OCI-M1 (cell line): ENCODE results near the gene GIGYF2.
A peak's percentile ranks its signal among the peaks of the same experiment; 100 is the strongest.
"Not testable (repeated sequence)": the region's sequence is repeated elsewhere in the genome, so short reads cannot be mapped to it uniquely, and the experiment has no call there.

ENCODE experiments used
- DNase-seq: peaks from one replicate; lab custom pipeline; 2025; lab: John Stamatoyannopoulos, UW

Gene GIGYF2

DNA sequence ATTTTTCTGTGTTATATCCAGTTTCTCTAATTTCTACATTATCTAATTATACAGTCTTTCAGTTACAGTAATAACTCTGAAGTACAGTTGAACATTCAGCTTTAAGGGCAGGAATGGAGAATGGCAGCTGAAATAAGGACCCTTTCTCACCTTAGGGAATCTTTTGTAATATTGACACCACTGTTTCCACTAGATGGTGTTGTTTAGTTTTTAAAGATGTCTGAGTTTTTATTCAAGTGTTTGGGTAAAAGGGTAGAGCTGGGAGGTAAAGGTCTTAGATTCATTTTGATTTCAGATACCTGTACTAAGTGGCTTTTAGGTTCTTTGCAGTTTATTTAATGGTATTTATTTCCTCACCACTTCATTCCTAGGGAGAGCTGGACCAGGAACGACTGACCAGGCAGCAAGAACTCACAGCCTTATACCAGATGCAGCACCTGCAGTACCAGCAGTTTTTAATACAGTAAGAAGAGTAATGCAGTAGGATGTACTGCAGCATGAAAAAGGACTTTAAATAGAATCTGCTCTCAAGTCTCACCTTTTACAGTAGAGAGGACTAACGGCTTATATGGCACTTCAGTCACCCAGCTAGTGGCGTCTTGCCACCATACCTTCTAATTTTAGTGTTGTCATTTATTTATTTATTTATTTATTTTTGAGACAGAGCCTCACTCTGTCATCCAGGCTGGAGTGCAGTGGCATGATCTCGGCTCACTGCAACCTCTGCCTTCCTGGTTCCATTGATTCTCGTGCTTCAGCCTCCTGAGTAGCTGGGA is 112.4 kb downstream of the GIGYF2 start:
- no peak for DNase-seq

DNA sequence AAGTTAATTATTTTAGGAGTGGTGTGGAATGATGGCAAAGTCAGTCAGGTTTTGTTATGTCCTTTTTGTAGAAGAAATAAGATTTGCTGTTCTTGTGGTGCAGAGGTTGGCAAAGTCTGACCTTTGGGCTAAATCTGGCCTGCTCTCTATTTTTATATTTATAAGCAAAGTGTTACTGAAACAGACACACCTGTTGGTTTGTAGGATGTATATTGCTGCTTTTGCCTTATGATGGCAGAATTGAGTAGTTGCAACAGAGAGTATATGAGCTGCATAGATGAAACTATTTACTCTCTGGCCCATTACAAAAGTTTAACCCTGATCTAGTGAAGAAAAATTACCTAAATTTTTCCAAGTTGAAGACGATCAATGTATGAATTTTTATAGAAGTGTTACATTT is 113.3 kb downstream of the GIGYF2 start:
- no peak for DNase-seq

DNA sequence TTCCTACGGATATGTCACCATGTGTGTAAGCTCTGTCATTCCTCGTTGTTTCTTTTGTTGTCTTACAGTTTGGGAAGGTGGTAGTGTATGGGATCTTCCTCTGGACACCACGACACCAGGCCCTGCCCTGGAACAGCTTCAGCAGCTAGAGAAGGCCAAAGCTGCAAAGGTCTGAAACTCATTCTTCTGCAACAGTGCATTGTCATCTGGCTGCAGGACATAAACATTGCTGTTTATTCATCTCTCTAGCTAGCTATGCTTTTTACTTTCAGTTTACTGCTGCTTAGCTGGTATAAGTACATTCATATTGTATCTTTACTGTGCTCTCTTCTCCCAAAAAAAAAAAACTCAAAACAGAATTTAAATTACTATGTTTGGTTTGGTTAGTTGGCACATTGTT is 118.4 kb downstream of the GIGYF2 start:
- no peak for DNase-seq

DNA sequence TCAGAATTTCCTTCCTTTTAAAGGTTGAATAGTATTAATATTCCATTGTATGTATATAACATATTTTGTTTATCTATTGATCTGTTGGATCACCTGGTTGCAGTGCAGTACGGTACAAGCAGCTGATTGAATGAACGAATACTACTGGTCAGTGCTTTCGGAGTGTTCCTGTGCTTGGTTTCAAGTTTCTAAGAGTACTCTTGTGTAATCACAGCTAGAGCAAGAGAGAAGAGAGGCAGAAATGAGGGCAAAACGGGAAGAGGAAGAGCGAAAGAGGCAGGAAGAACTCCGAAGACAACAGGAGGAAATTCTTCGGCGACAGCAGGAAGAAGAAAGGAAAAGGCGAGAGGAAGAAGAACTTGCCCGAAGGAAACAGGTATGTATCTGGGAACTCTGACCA is 119.5 kb downstream of the GIGYF2 start:
- DNase-seq = no peak

DNA sequence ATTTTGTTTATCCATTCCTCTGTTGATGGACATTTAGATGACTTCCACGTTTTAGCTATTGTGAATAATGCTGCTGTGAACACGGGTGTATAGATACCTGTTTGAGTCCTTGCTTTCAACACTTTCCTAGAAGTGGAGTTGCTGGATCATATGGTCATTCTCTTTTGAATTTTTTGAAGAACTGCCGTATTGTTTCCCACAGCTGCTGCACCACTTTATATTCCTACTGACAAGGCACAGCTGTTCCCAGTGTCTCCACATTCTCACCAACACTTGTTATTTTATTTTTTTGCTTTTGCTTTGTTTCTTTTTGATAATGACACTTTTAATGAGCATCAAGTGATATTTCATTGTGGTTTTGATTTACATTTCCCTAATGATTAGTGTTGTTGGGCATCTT is 120.6 kb downstream of the GIGYF2 start:
- no peak for DNase-seq

DNA sequence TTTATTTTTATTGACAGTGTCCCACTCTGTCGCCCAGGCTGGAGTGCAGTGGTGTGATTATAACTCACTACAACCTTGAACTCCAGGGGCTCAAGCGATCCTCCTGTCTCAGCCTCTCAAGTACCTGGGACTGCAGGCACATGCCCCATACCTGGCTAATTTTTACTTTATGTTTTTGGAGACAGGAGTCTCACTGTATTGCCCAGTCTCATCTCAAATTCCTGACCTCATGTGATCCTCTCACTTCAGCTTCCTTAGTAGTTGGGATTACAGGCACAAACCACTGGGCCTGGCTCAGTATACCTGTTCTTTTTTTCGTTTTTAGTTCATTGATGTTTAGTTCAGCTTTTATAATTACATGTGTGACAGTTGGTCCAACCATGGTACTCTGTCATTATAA is 132.9 kb downstream of the GIGYF2 start:
- DNase-seq = no peak

DNA sequence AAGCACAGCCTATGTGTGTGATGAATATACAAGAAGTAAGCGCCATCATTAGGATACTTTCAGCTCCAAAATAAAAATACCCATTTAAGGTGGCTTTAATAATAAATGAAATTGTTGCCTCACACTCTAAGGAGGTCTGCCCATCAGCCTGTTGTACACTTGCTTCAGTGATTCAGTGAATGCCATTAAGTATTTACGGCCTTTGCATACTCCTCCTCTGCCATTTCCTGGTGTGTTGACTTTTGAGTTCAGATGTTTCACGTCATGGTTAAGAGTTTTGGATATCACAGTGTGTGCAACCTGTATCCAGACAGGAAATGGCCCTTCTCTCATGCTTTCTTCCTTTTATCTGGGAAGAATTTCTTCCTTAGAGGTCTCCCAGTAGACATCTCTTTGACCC is 134.4 kb downstream of the GIGYF2 start:
- DNase-seq = no peak

DNA sequence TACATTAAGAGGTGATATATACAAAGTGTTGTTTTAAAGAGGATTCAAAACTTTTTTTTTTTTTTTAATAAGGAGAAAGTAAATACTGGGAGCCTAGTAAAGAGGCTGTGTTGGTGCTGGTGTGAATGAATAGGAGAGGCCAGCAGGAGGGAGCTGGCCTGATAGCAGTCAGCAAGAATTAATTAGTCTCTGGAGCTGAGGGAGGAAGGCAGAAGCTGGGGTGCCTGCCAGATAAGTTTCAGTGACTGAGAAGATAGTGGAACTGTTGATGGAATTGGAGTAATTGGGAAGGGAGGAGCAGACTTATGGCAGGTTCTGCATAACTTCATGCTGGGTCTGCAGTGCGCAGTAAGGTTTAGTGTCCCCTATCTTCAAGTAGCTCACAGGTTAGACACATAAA is 136.7 kb downstream of the GIGYF2 start:
- no peak for DNase-seq

DNA sequence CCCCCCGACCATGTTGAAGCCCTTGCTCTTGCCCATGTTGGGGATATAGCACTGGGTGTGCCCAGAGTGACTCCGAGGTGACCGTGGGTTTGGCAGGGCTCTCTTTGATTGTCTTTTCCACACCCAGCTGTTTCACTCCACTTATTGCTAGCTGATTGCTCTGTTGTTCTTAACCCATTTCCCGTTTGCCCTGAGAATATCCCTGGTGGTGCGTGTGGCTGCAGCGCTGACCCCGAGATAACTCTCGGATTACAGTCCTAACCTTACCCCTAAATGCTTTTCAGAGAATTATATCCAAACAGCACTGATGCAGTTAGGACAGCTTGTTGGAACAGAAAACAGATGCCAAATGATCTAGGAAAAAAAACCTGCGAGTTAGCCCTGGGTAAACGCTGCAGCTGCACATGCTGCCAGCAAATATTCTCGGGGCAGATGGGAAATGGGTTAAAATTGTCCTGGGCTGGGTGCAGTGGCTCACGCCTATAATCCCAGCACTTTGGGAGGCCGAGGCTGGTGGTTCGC is 138.6 kb downstream of the GIGYF2 start:
- no peak for DNase-seq

DNA sequence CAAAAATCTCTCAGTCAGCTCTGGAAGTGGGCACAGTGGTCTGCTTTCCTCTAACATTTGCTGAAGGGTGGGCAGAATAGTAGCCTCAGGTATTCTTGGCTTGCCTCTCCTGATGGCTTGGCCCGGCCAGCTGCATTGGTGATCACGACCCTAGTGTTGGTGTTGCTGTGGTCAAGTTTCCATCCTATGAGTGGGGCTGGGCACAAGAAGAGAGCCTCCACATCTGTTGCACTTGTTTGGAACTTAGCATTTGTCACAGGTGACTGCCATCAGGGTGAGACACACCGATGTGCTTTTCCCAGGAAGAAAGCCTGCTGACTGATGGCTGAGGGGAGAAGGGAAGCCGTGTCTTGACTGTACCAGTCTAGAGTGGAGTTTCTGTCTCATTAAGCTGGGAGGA is 139.8 kb downstream of the GIGYF2 start:
- DNase-seq = no peak

DNA sequence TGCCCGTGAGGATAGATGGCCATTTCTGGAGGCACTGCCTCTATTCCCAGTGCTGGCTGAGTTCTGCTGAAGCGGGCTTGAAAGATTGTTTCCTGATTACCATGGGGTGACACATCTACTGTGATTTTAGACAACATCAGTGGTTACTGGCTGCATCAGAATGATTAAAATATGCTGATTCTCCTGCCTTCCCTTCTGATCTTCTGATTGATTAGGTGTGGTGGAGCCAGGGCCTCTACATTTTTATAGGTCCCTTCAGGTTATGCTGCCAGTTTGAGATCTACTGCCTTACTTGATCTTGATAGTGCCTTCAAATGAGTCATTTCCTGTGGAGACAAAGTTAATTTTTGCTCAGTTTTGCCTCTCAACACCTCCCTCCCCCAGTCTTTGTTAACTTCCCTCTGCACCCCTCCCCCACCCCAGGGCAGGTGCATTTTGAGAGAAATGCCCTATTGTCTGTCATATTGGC is 141.3 kb downstream of the GIGYF2 start:
- peak; percentile 79 for DNase-seq

DNA sequence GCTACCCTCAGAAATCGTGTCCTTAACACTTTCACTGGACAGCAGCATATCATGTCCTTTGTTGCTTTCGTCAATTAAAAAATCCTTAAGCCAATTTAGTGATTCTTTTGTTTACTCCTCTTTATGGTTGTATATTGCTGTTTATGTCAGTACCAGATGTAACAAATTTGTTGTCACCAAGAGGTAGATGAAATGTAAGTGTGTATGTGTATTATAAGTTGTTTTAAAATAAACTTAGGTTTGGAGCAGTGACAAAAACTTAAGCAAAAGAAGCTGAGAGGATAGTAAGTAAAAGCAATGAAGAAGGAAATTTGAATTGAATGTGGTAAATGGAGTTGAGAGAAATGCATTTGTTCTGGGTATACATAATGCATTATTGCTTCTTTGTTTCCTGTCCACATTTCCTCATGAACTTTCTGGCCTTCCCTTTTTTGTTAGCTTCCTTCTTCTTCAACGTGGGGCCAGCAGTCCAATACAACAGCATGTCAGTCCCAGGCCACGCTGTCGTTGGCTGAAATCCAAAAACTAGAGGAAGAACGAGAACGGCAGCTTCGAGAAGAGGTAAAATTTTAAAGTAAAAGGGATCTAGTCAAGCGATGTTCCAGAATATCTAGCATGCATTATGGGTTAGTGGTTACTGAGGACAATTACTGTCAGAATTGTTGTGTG is 142.4 kb downstream of the GIGYF2 start:
- peak; percentile 19 for DNase-seq

DNA sequence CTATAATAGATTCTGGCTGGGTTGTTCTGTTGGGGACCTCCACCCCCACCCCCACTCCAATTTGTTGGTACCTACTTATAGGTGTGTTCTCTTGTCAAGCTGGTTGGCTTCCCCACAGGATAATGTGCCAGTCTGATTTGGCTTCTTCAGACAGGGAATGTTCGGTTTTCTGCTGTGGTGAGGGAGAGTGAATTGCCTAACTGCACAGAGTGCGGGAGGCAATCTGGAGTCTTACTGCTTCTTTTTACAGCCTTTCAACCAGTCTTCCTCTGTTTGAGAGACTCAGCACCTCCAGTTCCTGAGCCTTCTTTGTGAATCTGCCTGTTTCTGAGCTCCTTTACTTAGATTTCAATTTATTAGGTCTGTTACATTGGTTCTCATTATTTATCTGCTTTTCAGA is 145.6 kb downstream of the GIGYF2 start:
- no peak for DNase-seq

DNA sequence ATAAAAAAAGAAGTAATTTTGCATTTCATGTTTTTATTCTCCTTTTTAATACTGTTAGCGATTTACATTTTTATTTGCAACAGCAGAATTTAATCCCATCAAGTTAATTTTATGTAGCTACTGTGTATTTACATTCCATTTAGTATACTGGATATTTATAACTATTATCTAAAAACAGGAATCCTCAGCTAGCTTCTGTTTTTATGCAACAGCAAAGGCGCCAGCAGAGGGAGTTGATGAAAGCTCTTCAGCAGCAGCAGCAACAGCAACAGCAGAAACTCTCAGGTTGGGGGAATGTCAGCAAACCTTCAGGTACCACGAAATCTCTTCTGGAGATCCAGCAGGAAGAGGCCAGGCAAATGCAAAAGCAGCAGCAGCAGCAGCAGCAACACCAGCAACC is 146.7 kb downstream of the GIGYF2 start:
- DNase-seq = no peak

DNA sequence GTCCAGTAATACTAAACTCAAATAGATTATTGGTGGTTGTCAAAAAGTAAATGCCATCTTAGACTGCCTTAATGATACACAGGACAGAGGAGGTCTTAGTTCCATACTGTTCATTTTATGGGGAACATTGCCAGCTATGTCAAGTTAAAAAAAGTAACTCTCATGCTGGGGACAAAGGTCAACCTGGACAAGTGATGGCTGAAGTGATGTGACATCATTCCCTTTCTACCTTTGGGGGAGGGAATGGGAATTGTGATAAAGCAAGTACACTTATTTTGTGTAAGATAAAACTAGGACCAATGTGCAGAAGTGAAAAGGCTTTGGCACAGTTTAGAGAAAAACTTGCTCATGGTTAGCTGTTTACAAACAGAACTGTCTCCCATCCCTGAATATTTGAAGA is 148.9 kb downstream of the GIGYF2 start:
- no peak for DNase-seq

DNA sequence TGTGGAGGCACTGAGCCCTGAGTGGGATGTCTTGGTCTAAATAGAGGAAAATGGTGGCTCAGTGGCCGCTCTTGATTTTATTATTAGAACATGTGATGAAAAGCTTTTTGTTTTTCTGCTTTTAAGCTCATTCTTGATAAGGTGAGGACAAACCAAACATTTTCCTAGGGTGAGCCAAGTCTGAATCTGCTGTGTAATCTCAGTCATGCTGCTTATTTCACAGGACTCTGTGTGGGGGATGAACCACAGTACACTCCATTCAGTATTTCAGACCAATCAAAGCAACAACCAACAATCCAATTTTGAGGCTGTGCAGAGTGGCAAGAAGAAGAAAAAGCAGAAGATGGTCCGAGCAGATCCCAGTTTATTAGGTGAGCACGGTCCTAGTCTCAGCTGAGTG is 152.9 kb downstream of the GIGYF2 start:
- DNase-seq = no peak

DNA sequence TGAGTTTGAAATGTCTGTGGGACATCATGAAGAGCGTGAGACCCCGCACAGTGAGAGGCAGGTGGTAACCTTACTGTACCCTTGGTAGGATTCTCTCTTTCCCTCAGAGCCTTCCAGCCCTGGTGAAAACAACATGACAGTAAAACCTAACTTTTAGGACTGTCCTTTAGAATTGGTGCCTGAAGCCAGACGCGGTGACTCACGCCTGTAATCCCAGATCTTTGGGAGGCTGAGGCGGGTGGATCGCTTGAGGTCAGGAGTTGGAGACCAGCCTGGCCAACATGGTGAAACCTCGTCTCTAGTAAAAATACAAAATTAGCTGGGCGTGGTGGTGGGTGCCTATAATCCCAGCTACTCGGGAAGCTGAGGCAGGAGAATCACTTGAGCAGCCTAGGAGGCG is 154.9 kb downstream of the GIGYF2 start:
- DNase-seq = not testable (repeated sequence)

DNA sequence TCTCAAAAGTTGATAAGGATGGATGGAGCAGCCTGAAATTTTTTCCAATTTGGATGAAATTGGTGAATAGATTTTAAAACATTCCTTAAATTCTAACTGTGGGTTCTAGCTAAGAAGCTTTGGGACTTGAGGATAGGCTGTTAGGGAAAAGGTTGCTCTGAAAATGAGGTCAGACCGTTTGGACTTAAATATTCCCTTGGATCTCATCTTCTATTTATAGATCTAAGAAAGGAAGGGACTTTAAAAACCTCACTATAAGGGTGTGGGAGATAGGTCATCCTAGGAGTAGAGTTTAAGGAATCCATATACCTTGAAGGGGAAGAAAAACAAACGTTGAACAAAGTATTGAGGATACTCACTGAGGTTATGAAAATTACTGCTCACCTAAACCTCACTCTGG is 155.5 kb downstream of the GIGYF2 start:
- no peak for DNase-seq

DNA sequence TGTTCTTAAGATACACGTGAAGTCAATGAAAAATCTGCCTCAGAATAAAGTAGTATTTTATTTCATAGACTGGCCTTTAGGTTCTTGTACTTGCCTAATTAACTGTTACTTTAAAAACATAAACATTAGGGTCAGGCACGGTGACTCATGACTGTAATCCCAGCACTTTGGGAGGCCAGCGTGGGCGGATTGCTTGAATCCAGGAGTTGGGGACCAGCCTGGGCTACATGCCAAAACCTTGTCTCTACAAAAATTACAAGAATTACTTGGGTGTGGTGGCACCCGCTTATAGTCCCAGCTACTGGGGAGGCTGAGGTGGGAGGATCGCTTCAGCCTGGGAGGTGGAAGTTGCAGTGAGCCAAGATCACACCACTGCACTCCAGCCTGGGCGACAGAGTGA is 157.0 kb downstream of the GIGYF2 start:
- DNase-seq = no peak

DNA sequence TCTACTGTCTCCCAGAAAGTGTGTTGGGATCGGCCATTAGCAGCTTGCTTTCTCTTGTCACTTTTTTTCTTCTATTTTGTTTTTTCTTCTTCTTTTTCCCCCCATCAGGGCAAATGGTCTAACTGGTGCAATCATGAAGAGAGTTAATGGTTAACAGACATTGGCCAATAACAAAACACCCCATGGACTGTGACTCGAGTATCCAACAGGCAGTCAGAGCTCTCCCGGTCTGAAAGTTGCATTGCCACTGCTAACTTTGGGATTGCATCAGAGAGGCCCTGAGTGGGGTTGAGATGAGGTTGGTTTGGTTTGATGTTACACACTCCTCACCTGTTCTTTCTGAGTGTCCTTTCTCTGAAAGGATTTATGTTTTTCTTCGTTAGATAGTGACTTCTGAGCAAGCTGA is 160.0 kb downstream of the GIGYF2 start:
- no peak for DNase-seq

DNA sequence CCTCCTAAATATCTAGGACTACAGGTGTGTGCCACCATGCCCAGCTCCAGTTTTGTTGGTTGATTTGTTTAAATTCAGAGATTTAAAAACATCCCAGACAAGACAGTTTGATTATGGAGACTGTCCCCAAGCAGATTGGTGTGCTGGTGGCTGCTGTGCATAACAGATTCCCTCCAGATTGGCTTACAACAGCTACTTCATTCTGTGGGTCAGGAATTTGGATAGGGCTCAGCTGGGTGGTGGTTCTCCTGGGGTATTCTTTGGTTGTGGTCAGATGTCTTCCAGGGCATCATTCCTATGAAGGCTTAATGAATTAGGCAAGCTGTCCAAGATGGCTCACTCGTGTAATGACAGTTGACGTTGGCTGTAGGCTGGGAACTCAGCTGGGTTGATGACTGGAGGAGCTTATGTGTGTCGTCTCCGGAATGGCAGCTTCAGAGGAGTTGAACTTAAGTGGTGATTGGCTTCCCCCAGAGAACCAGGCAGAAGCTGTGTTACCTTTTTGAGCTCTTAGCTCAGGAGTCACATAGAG is 162.3 kb downstream of the GIGYF2 start:
- DNase-seq = no peak

DNA sequence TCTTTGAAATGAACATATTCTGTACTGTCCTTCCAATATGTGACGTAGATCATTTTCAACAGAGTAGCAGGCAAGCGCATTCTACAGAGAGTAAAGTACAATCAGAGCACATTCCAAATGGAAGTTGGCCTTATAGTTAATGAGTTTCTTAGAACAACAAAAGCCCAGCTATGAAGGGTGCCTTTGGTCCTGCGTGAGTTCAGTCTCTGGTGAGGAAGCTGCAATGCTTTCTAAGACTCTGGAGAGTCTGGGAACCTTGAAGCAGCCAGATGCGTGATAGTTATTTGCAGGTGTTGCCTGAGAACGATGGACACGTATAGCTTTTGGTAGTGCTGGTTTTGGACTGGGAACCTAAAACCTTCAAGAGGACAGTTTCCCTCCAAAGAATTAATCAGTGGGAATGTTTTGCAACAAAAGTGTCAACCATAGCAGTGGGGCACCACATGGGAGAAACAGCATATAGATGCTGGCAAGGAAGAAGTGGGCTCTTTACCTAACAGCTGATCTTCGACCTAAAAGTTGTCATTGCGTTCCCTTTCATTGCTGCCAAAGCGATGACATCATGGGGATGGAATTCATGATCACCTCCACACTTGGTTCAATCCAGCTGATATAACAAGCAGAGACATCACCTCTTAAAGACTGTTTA is 163.6 kb downstream of the GIGYF2 start:
- no peak for DNase-seq

DNA sequence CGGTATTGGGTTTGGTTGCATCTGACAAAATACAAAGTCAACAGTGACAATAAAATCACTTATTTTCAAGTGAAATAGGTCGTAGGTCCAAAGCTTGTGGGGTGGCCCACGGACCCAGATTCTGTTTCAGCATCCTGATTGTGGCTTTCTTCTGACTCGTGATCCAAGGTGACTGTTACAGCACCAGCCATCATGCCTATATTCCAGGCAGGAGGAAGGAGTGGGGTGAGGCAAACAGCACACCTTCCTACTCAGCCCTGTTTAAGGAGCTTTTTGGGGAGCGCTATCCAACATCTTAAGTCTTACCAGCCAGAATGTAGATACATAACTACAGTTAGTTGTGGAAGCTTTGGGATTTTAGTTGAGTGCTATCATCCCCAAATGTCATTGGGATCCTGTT is 164.2 kb downstream of the GIGYF2 start:
- DNase-seq = no peak
